Esophagus muscularis mucosa (tissue), 4 donors: Measurements from ENCODE around the gene TCF23. TPM values are rescaled to one million over a fixed set of nuclear protein-coding genes. Genes with fewer than 3 reads are reported as not detected.
"Not testable (repeated sequence)": the region's sequence is repeated elsewhere in the genome, so short reads cannot be mapped to it uniquely, and the experiment has no call there.

Source experiments
- DNase-seq: peaks from one replicate; pipeline ENCODE4 v3.0.0-alpha.2; 2017; ENCODE audit errors: extremely low spot score
- H3K27ac ChIP-seq, 4 donors: fragments of 200-600 bp; sonication (generic); replicated peaks in 1 of 4; 1 replicate in 3 of 4; 2 replicates in 1 of 4; pipeline ENCODE4 v1.5.1; 2016 to 2019; ENCODE audit warnings: mild to moderate bottlenecking in 1 of 4
- H3K27me3 ChIP-seq, 4 donors: fragments of 200-600 bp; sonication (generic); one replicate each; pipeline versions ENCODE4 v1.5.1 to v1.6.0; 2016 to 2019
- H3K36me3 ChIP-seq, 4 donors: fragments of 200-600 bp; sonication (generic); one replicate each; pipeline ENCODE4 v1.5.1; 2016 to 2019
- H3K4me1 ChIP-seq, 4 donors: fragments of 200-600 bp; sonication (generic); one replicate each; pipeline ENCODE4 v1.5.1; 2016 to 2019
- H3K4me3 ChIP-seq, 4 donors: fragments of 200-600 bp; sonication (generic); 1 replicate in 2 of 4; 2 replicates in 2 of 4; pipeline ENCODE4 v1.5.1; 2016 to 2019; ENCODE audit warnings: mild to moderate bottlenecking in 4 of 4, moderate library complexity in 1 of 4
- H3K9me3 ChIP-seq, 4 donors: fragments of 200-600 bp; sonication (generic); 1 replicate in 3 of 4; 2 replicates in 1 of 4; pipeline ENCODE4 v1.5.1; 2016 to 2019
- EP300 ChIP-seq: sonication (generic); formaldehyde crosslinking; IDR thresholded peaks from one replicate; pipeline ENCODE4 v1.6.1; 2017; ENCODE audit warnings: antibody characterized with exemption
- POLR2A ChIP-seq: fragments of 450-650 bp; IDR thresholded peaks from one replicate; pipeline ENCODE4 v1.6.1; 2017; ENCODE audit warnings: antibody characterized with exemption, moderate library complexity, mild to moderate bottlenecking, low read depth
- POLR2AphosphoS5 ChIP-seq, 2 donors: sonication (generic); formaldehyde crosslinking; IDR thresholded peaks; one replicate each; pipeline ENCODE4 v1.6.1; 2017; ENCODE audit warnings: antibody characterized with exemption in 2 of 2
- WGBS: methylation state at CpG from one replicate; pipeline ENCODE4 v1.1.5; 2018; 5-methylcytosine and 5-hydroxymethylcytosine counted together
- intact Hi-C: fragments of 100-400 bp; cut with DNase I; formaldehyde crosslinking; loops from one replicate; pipeline ENCODE4 v1.15.1; 2023
- total RNA-seq, 4 donors: library from RNA; depleted of rRNA; stranded (reverse); fragments of >200 nt; gene quantifications; one replicate each; pipeline versions ENCODE4 v1.1.0 to v1.2.1, GENCODE V29; 2016
- TF ChIP-seq, protein P1 (sequence below), 3 experiments: fragments of 200-600 bp in 2 of 3; fragments of 450-650 bp in 1 of 3; sonication (generic) in 2 of 3; IDR thresholded peaks; one replicate each; pipeline ENCODE4 v1.5.1; 2017 to 2019; ENCODE audit warnings: antibody characterized with exemption in 3 of 3, mild to moderate bottlenecking in 2 of 3, moderate library complexity in 1 of 3

Gene TCF23
- total RNA-seq, 4 donors from 2014 or later, result not detected

DNA sequence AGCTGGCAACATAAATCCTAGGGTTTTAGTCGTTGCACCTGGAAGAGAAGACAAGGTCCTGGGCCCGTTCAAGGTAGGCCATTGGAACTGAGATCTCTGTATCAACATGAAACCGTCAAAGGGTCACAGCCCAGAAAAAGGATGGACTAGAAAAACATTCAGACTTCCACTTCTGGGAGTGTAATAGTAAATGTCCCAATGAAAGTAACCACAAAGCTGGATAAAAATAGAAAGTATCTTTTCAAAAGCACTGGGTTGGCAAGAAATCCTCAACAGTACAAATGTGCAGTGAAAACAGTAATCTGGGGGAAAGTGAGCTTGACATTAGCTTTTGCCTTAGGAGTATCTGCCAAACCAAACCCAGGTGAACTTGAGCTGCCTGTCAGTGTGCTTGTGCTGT, 42.8 kb upstream of the TCF23 start:
- Histone ChIP-seq H3K4me1 (no peaks in the 10 kb centered on the region), H3K4me3 (no peak overlapping the region), H3K27me3 (peaks cover 0 to 39% (median 0%) of the 10 kb centered on the region in 4 donors), H3K36me3 (no peaks in the 10 kb centered on the region), H3K9me3 (no peaks in the 10 kb centered on the region), H3K27ac (no peak overlapping the region)
- TF ChIP-seq, protein P1, sequence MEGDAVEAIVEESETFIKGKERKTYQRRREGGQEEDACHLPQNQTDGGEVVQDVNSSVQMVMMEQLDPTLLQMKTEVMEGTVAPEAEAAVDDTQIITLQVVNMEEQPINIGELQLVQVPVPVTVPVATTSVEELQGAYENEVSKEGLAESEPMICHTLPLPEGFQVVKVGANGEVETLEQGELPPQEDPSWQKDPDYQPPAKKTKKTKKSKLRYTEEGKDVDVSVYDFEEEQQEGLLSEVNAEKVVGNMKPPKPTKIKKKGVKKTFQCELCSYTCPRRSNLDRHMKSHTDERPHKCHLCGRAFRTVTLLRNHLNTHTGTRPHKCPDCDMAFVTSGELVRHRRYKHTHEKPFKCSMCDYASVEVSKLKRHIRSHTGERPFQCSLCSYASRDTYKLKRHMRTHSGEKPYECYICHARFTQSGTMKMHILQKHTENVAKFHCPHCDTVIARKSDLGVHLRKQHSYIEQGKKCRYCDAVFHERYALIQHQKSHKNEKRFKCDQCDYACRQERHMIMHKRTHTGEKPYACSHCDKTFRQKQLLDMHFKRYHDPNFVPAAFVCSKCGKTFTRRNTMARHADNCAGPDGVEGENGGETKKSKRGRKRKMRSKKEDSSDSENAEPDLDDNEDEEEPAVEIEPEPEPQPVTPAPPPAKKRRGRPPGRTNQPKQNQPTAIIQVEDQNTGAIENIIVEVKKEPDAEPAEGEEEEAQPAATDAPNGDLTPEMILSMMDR (IDR thresholded peaks at IDR 0.05), result no peak
- TF ChIP-seq POLR2AphosphoS5 (IDR thresholded peaks at IDR 0.05) (no peak), EP300 (no peak), POLR2A (no peak)
- 56% methylated on average over 3 of the region's 3 CpGs for WGBS
- no peak for DNase-seq
- intact Hi-C loops, result no loop called here

DNA sequence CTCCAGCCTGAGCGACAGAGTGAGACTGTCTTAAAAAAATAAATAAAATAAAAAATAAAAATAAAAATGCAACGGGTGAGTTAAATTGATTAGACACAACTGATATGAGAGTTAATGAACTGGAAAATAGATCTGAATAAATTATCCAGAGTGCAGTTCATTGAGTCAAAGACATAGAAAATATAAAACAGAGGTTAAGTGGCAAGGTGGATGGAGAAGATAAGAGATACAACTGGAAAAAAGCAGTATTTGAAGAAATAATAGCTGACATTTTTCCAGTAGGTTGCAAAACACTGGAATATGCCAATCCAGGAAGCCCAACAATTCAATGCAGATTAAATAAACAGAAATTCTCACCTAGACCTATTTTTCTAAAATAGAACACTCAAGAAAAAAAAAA, 40.6 kb upstream of the TCF23 start:
- Histone ChIP-seq H3K9me3 (no peaks in the 10 kb centered on the region), H3K27ac (no peak overlapping the region)

DNA sequence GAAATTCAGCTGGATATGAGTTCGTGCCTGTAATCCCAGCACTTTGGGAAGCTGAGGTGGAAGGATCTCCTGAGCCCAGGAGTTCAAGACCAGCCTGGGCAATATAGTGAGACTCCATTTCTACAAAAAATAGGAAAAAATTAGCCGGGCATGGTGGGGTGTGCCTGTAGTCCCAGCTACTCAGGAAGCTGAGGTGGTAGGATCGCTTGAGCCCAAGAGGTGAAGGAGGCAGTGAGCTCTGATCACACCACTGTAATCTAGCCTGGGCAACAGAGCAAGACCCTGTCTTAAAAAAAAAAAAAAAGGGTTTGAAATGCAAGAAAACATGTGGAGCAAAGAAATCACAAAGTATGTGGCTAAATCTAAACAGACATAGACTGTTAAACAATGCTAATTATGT, 39.7 kb upstream of the TCF23 start:
- no peak for DNase-seq
- no peak for TF ChIP-seq EP300
- TF ChIP-seq POLR2AphosphoS5 (IDR thresholded peaks at IDR 0.05), result no peak
- TF ChIP-seq POLR2A, result no peak
- TF ChIP-seq, protein P1 (IDR thresholded peaks at IDR 0.05), result no peak
- no peaks in the 10 kb centered on the region for H3K36me3 ChIP-seq
- H3K4me1 ChIP-seq, result no peaks in the 10 kb centered on the region
- H3K4me3 ChIP-seq, result no peak overlapping the region
- H3K27ac ChIP-seq, result no peak overlapping the region
- WGBS, result 92% methylated on average over 3 of the region's 3 CpGs
- intact Hi-C loops, result no loop called here
- H3K27me3 ChIP-seq, result peaks cover 0 to 36% (median 0%) of the 10 kb centered on the region in 4 donors
- H3K9me3 ChIP-seq, result no peaks in the 10 kb centered on the region

More for the DNA sequence above, 40.6 kb upstream of the TCF23 start:
- Histone ChIP-seq H3K4me3 (no peak overlapping the region), H3K36me3 (no peaks in the 10 kb centered on the region), H3K4me1 (no peaks in the 10 kb centered on the region), H3K27me3 (peaks cover 0 to 39% (median 0%) of the 10 kb centered on the region in 4 donors)
- intact Hi-C loops, result no loop called here
- WGBS, result 81% methylated on average over 2 of the region's 2 CpGs
- no peak for DNase-seq
- TF ChIP-seq, protein P1 (IDR thresholded peaks at IDR 0.05), result no peak
- TF ChIP-seq POLR2A (no peak), POLR2AphosphoS5 (IDR thresholded peaks at IDR 0.05) (no peak), EP300 (no peak)

DNA sequence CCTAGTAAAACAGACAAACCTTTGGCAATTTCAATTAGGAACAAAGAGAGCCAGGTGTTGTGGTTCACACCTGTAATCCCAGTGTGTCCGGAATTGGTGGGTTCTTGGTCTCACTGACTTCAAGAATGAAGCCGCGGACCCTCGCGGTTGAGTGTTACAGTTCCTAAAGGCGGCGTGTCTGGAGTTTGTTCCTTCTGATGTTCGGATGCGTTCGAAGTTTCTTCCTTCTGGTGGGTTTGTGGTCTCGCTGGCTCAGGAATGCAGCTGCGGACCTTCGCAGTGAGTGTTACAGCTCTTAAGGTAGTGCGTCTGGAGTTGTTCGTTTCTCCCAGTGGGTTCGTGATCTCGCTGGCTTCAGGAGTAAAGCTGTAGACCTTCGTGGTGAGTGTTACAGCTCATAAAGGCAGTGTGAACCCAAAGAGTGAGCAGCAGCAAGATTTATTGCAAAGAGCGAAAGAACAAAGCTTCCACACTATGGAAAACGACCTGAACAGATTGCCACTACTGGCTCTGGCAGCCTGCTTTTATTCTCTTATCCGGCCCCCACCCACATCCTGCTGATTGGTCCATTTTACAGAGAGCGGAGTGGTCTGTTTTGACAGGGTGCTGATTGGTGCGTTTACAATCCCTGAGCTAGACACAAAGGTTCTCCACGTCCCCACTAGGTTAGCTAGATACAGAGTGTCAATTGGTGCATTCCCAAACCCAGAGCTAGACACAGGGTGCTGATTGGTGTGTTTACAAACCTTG, 38.0 kb upstream of the TCF23 start:
- H3K27ac ChIP-seq, DNase-seq, intact Hi-C loops, H3K36me3 ChIP-seq, H3K4me1 ChIP-seq, H3K9me3 ChIP-seq, H3K4me3 ChIP-seq: not testable (repeated sequence)
- WGBS, result 86% methylated on average over 24 of the region's 24 CpGs
- H3K27me3 ChIP-seq, result peaks cover 0 to 20% (median 0%) of the 10 kb centered on the region in 4 donors

DNA sequence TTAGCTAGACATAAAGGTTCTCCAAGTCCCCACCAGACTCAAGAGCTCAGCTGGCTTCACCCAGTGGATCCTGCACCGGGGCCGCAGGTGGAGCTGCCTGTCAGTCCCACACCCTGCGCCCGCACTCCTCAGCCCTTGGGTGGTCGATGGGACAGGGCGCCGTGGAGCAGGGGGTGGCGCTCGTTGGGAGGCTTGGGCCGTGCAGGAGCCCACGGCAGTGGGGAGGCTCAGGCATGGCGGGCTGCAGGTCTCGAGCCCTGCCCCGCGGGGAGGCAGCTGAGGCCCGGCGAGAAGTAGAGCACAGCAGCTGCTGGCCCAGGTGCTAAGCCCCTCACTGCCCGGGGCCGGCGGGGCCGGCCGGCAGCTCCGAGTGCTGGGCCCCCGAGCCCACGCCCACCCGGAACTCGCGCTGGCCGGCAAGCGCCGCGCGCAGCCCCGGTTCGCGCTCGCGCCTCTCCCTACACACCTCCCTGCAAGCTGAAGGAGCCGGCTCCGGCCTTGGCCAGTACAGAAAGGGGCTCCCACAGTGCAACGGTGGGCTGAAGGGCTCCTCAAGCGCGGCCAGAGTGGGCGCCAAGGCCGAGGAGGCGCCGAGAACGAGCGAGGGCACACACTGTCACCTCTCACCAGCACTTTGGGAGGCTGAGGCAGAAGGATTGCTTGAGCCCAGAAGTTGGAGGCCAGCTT, 37.3 kb upstream of the TCF23 start:
- WGBS, result 92% methylated on average over 47 of the region's 49 CpGs
- H3K27ac ChIP-seq, H3K4me1 ChIP-seq, intact Hi-C loops, H3K36me3 ChIP-seq, H3K9me3 ChIP-seq, H3K4me3 ChIP-seq, DNase-seq: not testable (repeated sequence)
- H3K27me3 ChIP-seq, result peaks cover 0 to 20% (median 0%) of the 10 kb centered on the region in 4 donors
